Neuronal stem cell (in vitro differentiated cells): ENCODE results near the gene FLRT3. TPM values are rescaled to one million over a fixed set of nuclear protein-coding genes. Genes with fewer than 3 reads are reported as not detected.

Source experiments
- small RNA-seq: library from polyadenylated mRNA; stranded (forward); fragments of <200 nt; extraction: miRNeasy Mini kit (QIAGEN cat#:217004); gene quantifications from one replicate; pipeline ENCODE3, GENCODE V24; 2013; ENCODE audit not compliant: insufficient read depth

Gene FLRT3

Small RNA genes within 50 kb of the gene (small RNA-seq; reads per million reads assigned to genes)
- not detected for gene RNU6-228P
